SK-N-SH treated with all-trans-retinoic acid at 6 μM for 48 hours (cell line): ENCODE measurements around the gene DFFB.

Experiments used
- ATAC-seq: fragments of 200-7000 bp; cut with Tn5 transposase; 3 replicates; pipeline ENCODE4 v1.9.1; 2020; ENCODE audit warnings: mild to moderate bottlenecking, moderate library complexity
- ARNTL ChIP-seq: fragments of 450-650 bp; formaldehyde crosslinking; IDR thresholded peaks from 2 replicates; pipeline ENCODE4 v1.5.0; 2020; ENCODE audit warnings: low read depth, mild to moderate bottlenecking, moderate library complexity, borderline replicate concordance
- CREB5 ChIP-seq: fragments of 250-450 bp; sonication (Bioruptor Pico); IDR thresholded peaks from 2 replicates; pipeline ENCODE4 v1.5.1; 2020; ENCODE audit warnings: low read depth, mild to moderate bottlenecking, moderate library complexity
- CSDC2 ChIP-seq: fragments of 250-450 bp; sonication (Bioruptor Pico); IDR thresholded peaks from 2 replicates; pipeline ENCODE4 v1.5.0; 2020; ENCODE audit warnings: mild to moderate bottlenecking, moderate library complexity
- CSRNP3 ChIP-seq: fragments of 250-450 bp; sonication (Bioruptor Pico); IDR thresholded peaks from 2 replicates; pipeline ENCODE4 v1.5.1; 2021; ENCODE audit warnings: mild to moderate bottlenecking, moderate library complexity
- ESRRG ChIP-seq: fragments of 250-450 bp; sonication (Bioruptor Pico); IDR thresholded peaks from 2 replicates; pipeline ENCODE4 v1.6.1; 2021; ENCODE audit warnings: mild to moderate bottlenecking
- ISL1 ChIP-seq: fragments of 250-450 bp; sonication (Bioruptor Pico); IDR thresholded peaks from 2 replicates; pipeline ENCODE4 v2.1.2; 2022; ENCODE audit warnings: mild to moderate bottlenecking, moderate library complexity
- OSR1 ChIP-seq: fragments of 250-450 bp; sonication (Bioruptor Pico); IDR thresholded peaks from 2 replicates; pipeline ENCODE4 v1.8.0; 2022; ENCODE audit warnings: moderate library complexity, mild to moderate bottlenecking, inconsistent platforms
- PATZ1 ChIP-seq: fragments of 250-450 bp; sonication (Bioruptor Pico); IDR thresholded peaks from 2 replicates; pipeline ENCODE4 v1.8.0; 2020; ENCODE audit warnings: mild to moderate bottlenecking, moderate library complexity, borderline replicate concordance
- POU6F1 ChIP-seq: fragments of 250-450 bp; sonication (Bioruptor Pico); IDR thresholded peaks from 2 replicates; pipeline ENCODE4 v1.8.0; 2021; ENCODE audit warnings: low read depth, mild to moderate bottlenecking, moderate library complexity, borderline replicate concordance
- PPARA ChIP-seq: fragments of 250-450 bp; sonication (Bioruptor Pico); IDR thresholded peaks from 2 replicates; pipeline ENCODE4 v1.5.0; 2020; ENCODE audit warnings: mild to moderate bottlenecking, borderline replicate concordance
- RARB ChIP-seq: fragments of 250-450 bp; sonication (Bioruptor Pico); IDR thresholded peaks from 2 replicates; pipeline ENCODE4 v1.8.0; 2021; ENCODE audit warnings: mild to moderate bottlenecking, moderate library complexity
- TCF4 ChIP-seq: fragments of 250-450 bp; sonication (Bioruptor Pico); IDR thresholded peaks from 2 replicates; pipeline ENCODE4 v1.8.0; 2021; ENCODE audit warnings: mild to moderate bottlenecking, moderate library complexity, borderline replicate concordance
- TOX ChIP-seq: fragments of 250-450 bp; sonication (Bioruptor Pico); IDR thresholded peaks from 2 replicates; pipeline ENCODE4 v1.8.0; 2021; ENCODE audit warnings: mild to moderate bottlenecking, moderate library complexity, borderline replicate concordance
- TSHZ2 ChIP-seq: fragments of 250-450 bp; sonication (Bioruptor Pico); IDR thresholded peaks from 2 replicates; pipeline ENCODE4 v1.5.0; 2020; ENCODE audit warnings: mild to moderate bottlenecking, moderate library complexity
- ZC3H10 ChIP-seq: fragments of 250-450 bp; sonication (Bioruptor Pico); IDR thresholded peaks from 2 replicates; pipeline ENCODE4 v1.5.1; 2021; ENCODE audit warnings: mild to moderate bottlenecking, moderate library complexity
- ZFP3 ChIP-seq: fragments of 250-450 bp; sonication (Bioruptor Pico); IDR thresholded peaks from 2 replicates; pipeline ENCODE4 v1.5.0; 2020; ENCODE audit warnings: mild to moderate bottlenecking, moderate library complexity
- ZFP30 ChIP-seq: fragments of 450-650 bp; formaldehyde crosslinking; IDR thresholded peaks from 2 replicates; pipeline ENCODE4 v1.5.0; 2022; ENCODE audit warnings: mild to moderate bottlenecking, moderate library complexity
- ZNF565 ChIP-seq: fragments of 450-650 bp; formaldehyde crosslinking; conservative IDR thresholded peaks from 2 replicates; pipeline ENCODE4 v1.5.0; 2020; ENCODE audit warnings: low read depth, mild to moderate bottlenecking, moderate library complexity
- ZNF70 ChIP-seq: fragments of 450-650 bp; formaldehyde crosslinking; IDR thresholded peaks from 2 replicates; pipeline ENCODE4 v1.5.0; 2020; ENCODE audit warnings: mild to moderate bottlenecking, moderate library complexity
- ZNF8 ChIP-seq: fragments of 450-650 bp; formaldehyde crosslinking; IDR thresholded peaks from 2 replicates; pipeline ENCODE4 v1.5.0; 2020; ENCODE audit warnings: mild to moderate bottlenecking, moderate library complexity

DFFB gene

GRCh38 chr1:3831689-3832088 lies 25.6 kb upstream of the DFFB start:
- peak; percentile 95 for ATAC-seq
- TF ChIP-seq ZC3H10, result no peak
- no peak for TF ChIP-seq CREB5
- peak; percentile 84 for TF ChIP-seq TCF4 (CRISPR knock-in tag)
- TF ChIP-seq PPARA (CRISPR knock-in tag), result no peak
- peak; percentile 63 for TF ChIP-seq TSHZ2 (CRISPR knock-in tag)
- TF ChIP-seq ISL1 (CRISPR knock-in tag), result peak; percentile 53
- no peak for TF ChIP-seq ZNF8 (CRISPR knock-in tag)
- no peak for TF ChIP-seq CSRNP3

- no peak for TF ChIP-seq ZFP3
- TF ChIP-seq POU6F1 (CRISPR knock-in tag), result no peak
- TF ChIP-seq PPARA (CRISPR knock-in tag), result no peak
- no peak for TF ChIP-seq ZNF565 (CRISPR knock-in tag)
- no peak for TF ChIP-seq ZC3H10
- no peak for TF ChIP-seq ISL1 (CRISPR knock-in tag)
- TF ChIP-seq PATZ1 (CRISPR knock-in tag), result no peak
- TF ChIP-seq CSDC2 (CRISPR knock-in tag), result no peak
- no peak for TF ChIP-seq TSHZ2 (CRISPR knock-in tag)
- TF ChIP-seq ZFP30, result no peak
- no peak for TF ChIP-seq ZNF8 (CRISPR knock-in tag)
- no peak for TF ChIP-seq TOX
- no peak for TF ChIP-seq RARB (CRISPR knock-in tag)
- no peak for TF ChIP-seq ESRRG (CRISPR knock-in tag)
- no peak for TF ChIP-seq ARNTL
- no peak for TF ChIP-seq ZNF70 (CRISPR knock-in tag)
- no peak for TF ChIP-seq OSR1 (CRISPR knock-in tag)
- TF ChIP-seq, all 23 proteins: peak for 0
- ATAC-seq, result no peak
Measured at GRCh38 chr1:3834701-3835100, 22.6 kb upstream of the DFFB start.
